ENCODE measurements around the gene MCRIP2.
A peak's percentile ranks its signal among the peaks of the same experiment; 100 is the strongest.

The MCRIP2 gene, protein sequence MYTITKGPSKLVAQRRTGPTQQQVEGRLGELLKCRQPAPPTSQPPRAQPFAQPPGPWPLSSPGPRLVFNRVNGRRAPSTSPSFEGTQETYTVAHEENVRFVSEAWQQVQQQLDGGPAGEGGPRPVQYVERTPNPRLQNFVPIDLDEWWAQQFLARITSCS

DNA sequence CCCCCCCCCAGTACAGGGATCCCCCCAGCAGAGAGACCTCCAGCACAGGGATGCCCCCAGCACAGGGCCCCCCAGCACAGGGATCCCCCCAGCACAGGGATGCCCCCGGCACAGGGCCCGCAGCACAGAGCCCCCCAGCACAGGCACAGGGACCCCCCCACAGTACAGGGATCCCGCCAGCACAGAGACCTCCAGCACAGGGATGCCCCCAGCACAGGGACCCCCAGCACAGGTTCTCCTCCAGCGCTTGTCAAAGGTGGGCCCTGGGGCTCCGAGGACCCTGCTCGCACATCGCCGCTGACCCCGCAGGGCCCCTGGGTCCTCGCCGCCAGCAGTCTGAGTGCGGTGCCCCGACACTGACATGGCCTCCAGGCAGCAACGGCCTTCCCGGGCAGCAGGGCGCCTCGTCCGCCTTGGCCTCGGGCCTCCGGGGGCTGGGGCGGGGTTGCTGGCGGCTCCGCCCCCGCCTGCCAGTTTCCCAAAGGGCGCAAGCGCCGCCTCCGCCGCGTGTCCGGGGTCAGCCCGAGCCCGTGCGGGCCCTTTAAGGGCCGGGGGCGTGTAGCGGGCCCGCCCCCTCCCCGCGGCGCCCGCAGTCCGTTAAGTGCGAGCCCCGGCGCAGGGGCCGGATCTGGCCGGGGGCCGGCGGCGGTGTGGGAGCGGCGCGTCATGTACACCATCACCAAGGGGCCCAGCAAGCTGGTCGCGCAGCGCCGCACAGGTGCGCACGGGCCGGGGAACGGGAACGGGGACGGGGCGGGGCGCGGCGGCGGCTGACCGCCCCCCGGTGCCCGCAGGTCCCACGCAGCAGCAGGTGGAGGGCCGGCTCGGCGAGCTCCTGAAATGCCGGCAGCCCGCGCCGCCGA is at the start of gene MCRIP2:
Gene MCRIP2, plus strand, starts transcription at position 503 of the 863 bp plus-strand sequence. Its CDS starts 164 bp downstream, at position 667.
- H3K4me3 ChIP-seq (ENCODE audit: low read depth, low read length) = peak within 1 kb of the TSS; percentile 91
- DNase-seq (ENCODE audit: low read depth) = no peak
- TF ChIP-seq, protein P1, sequence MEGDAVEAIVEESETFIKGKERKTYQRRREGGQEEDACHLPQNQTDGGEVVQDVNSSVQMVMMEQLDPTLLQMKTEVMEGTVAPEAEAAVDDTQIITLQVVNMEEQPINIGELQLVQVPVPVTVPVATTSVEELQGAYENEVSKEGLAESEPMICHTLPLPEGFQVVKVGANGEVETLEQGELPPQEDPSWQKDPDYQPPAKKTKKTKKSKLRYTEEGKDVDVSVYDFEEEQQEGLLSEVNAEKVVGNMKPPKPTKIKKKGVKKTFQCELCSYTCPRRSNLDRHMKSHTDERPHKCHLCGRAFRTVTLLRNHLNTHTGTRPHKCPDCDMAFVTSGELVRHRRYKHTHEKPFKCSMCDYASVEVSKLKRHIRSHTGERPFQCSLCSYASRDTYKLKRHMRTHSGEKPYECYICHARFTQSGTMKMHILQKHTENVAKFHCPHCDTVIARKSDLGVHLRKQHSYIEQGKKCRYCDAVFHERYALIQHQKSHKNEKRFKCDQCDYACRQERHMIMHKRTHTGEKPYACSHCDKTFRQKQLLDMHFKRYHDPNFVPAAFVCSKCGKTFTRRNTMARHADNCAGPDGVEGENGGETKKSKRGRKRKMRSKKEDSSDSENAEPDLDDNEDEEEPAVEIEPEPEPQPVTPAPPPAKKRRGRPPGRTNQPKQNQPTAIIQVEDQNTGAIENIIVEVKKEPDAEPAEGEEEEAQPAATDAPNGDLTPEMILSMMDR (IDR thresholded peaks at IDR 0.05; ENCODE audit: control insufficient read depth, extremely low read depth, insufficient read depth) = no peak

DNA sequence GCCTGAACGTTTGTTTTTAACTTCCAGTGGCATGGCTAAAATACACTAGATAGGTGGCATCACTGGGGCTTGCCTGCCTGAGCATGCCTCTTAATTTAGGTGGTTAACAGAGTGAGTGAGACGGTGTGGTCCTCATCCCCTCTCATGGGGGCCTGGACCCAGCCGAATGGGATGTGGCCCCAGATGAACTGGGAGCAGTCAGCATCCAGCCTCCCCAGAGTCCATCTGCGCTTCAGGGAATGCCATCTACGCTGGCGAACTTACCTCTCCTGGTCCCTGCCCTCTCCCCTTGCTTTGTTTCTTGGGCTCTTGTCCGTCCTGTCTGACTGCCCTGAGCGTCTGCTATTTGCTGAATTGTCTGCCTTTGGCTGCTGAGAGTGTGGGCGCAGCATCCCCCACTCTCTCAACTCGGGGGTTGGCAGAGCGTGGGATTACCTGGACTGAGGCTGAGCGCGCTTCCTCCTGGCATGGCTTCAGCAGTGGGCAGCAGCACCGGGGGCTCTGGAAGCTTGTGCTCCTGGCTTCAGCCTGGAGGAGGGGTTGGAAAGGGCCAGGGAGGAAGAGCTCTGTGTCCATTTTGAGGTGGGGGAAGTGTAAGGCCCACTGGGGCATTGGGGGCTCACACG is 49.6 kb upstream of the MCRIP2 start:
- TF ChIP-seq, protein P1 (IDR thresholded peaks at IDR 0.05; ENCODE audit: control insufficient read depth, extremely low read depth, insufficient read depth) = no peak
- peak overlapping the region; percentile 41 for H3K4me3 ChIP-seq (ENCODE audit: low read depth, low read length)
- DNase-seq (ENCODE audit: low read depth) = no peak

DNA sequence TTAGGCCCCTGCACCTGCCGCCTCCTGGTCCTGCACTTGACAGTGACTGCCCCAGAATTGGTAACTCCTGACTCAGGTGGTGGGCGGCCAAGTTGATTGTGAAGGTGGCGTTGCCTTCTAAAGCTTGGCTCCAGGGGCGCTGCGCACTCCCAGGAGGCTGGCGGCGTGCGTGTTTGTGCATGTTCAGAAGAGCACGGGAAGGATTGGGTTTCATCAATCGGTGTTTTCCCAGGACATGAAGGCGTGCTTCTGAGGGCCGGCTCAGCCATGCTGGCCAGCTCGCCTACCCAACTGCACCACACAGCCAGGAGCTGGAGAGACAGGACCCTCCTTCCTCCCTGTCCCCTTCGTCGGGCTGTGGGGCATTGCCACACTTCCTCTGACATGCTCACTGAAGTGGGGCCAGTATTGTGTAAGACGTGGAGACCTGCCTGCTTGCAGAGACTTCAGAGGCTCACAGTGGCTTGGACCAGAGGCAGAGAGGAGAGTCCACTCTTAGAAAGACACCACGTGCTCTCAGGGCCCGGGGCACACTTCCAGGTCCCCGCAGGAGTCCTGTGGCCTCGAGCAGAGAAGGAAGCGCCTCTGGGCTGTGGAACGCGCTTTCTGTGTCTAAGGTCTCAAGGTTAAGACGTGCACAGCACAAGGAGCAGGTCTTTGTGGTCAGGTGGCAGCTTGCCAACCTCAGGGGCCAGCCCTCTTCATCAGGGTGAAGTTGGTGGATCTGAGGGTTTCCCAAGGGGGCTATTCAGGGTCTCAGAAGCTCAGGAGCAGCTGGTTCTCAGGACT is 48.9 kb upstream of the MCRIP2 start:
- TF ChIP-seq, protein P1 (IDR thresholded peaks at IDR 0.05; ENCODE audit: control insufficient read depth, extremely low read depth, insufficient read depth) = peak; percentile 38
- peak overlapping the region; percentile 41 for H3K4me3 ChIP-seq (ENCODE audit: low read depth, low read length)
- DNase-seq (ENCODE audit: low read depth) = no peak

DNA sequence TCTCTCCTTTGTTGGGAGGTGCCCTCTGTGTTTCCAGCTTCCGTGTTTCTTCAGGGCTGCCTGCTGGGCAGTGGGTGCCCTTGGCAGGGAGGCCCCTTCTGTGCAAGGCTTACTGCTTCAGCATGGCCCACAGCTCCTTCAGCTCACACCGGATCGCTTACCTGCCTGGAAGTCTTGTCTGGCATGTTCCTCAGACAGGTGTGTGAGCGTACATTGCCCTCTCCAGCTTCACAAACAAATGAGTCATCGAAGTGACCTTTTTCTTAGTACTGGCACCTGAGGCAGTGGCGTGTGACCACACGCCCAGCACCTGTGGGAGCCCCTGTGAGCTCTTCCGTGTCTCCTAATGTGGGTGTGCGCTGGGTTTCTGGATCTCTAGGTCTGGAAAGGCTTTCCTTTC is 48.2 kb upstream of the MCRIP2 start:
- peak overlapping the region; percentile 41 for H3K4me3 ChIP-seq (ENCODE audit: low read depth, low read length)
- DNase-seq (ENCODE audit: low read depth) = peak; percentile 94
- TF ChIP-seq, protein P1 (IDR thresholded peaks at IDR 0.05; ENCODE audit: control insufficient read depth, extremely low read depth, insufficient read depth) = no peak

DNA sequence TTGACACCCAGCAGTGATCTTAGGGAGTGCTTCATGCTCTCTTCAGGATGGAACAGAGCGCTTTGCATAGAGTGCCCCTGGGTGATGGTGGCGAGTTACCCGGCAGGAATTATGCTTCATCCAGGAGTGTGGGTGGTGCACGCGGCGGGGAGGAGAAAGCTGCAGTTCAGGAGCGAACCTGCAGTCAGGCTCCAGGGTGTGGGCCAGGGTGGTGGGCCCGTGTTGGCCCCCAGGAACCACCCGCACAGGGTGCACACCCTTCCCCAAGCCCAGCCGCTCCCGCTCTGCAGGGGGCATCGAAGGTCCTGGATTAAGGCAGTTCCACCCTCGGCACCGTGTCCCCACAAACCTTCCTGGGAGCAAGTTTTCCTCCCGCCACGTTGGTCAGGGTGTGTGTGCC is 47.8 kb upstream of the MCRIP2 start:
- TF ChIP-seq, protein P1 (IDR thresholded peaks at IDR 0.05; ENCODE audit: control insufficient read depth, extremely low read depth, insufficient read depth) = no peak
- no peak for DNase-seq (ENCODE audit: low read depth)
- H3K4me3 ChIP-seq (ENCODE audit: low read depth, low read length) = no peak overlapping the region; the same call in 1 of the 2 replicates

DNA sequence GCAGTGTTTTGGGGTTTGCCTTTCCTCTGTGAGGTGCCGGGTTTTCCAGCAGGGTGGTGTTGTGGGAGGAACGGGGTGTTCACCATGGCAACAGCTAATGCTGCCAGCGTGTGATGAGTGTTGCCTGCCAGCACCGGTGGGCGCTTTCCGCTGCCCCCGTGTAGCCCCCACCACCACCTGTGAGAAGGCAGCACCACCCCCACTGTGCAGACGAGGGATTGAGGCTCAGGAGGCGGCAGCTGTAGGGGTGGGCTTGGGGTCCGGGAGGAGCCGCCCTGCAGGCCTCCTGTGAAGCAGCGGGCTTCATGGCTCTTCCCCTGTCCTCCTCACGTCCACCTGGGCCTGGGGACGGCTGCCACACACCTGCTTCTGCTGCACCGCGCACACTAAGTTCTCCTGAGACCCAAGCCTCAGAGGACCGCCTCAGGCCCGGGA is 46.5 kb upstream of the MCRIP2 start:
- TF ChIP-seq, protein P1 (IDR thresholded peaks at IDR 0.05; ENCODE audit: control insufficient read depth, extremely low read depth, insufficient read depth) = no peak
- H3K4me3 ChIP-seq (ENCODE audit: low read depth, low read length) = no peak overlapping the region
- no peak for DNase-seq (ENCODE audit: low read depth)

Data from LNCaP clone FGC (cell line).